HG03135 (cell line): ENCODE data around the gene MCCC1.
"Not testable (repeated sequence)": the region's sequence is repeated elsewhere in the genome, so short reads cannot be mapped to it uniquely, and the experiment has no call there.

ENCODE experiments used
- ATAC-seq: cut with Tn5 transposase; IDR thresholded peaks from one replicate; pipeline ENCODE4 v1.9.1; 2021; ENCODE audit warnings: mild to moderate bottlenecking, moderate library complexity; ENCODE audit not compliant: unreplicated experiment

Gene MCCC1

GRCh38 chr3:183099026-183099837, at the start of gene MCCC1:
TSS of gene MCCC1 (minus strand) at chr3:183099496. CDS start at chr3:183099440, 56 bp downstream.
- peak; percentile 100 for ATAC-seq

- no peak for ATAC-seq
These were observed 48.8 kb upstream of the MCCC1 start for GRCh38 chr3:183148056-183148455.

- no peak for ATAC-seq
These were observed 45.1 kb upstream of the MCCC1 start for GRCh38 chr3:183144363-183144762.

GRCh38 chr3:183142199-183142598, 42.9 kb upstream of the MCCC1 start:
- no peak for ATAC-seq

GRCh38 chr3:183134844-183135243, 35.5 kb upstream of the MCCC1 start:
- ATAC-seq: no peak

GRCh38 chr3:183132409-183132808, 33.1 kb upstream of the MCCC1 start:
- no peak for ATAC-seq

- no peak for ATAC-seq
These were observed 32.4 kb upstream of the MCCC1 start for GRCh38 chr3:183131735-183132134.

GRCh38 chr3:183131186-183131725, 32.0 kb upstream of the MCCC1 start:
- no peak for ATAC-seq

- ATAC-seq: no peak
These were observed 29.9 kb upstream of the MCCC1 start for GRCh38 chr3:183129243-183129642.

- ATAC-seq: no peak
These were observed 29.4 kb upstream of the MCCC1 start for GRCh38 chr3:183128709-183129108.

- no peak for ATAC-seq
These were observed 24.6 kb upstream of the MCCC1 start for GRCh38 chr3:183123891-183124290.

GRCh38 chr3:183122257-183122932, 23.1 kb upstream of the MCCC1 start:
- ATAC-seq: no peak

- no peak for ATAC-seq
These were observed 21.4 kb upstream of the MCCC1 start for GRCh38 chr3:183120538-183121215.

- no peak for ATAC-seq
These were observed 17.8 kb upstream of the MCCC1 start for GRCh38 chr3:183117056-183117455.

GRCh38 chr3:183116025-183116614, 16.8 kb upstream of the MCCC1 start:
- ATAC-seq: peak; percentile 87

GRCh38 chr3:183114384-183115178, 15.3 kb upstream of the MCCC1 start:
- ATAC-seq: no peak

- not testable (repeated sequence) for ATAC-seq
These were observed 10.6 kb upstream of the MCCC1 start for GRCh38 chr3:183109847-183110246.

- no peak for ATAC-seq
These were observed 9.2 kb upstream of the MCCC1 start for GRCh38 chr3:183108470-183108869.

GRCh38 chr3:183108001-183108449, 8.7 kb upstream of the MCCC1 start:
- no peak for ATAC-seq

GRCh38 chr3:183107372-183107771, 8.1 kb upstream of the MCCC1 start:
- not testable (repeated sequence) for ATAC-seq
